GM23248 (cell line): Measurements from ENCODE around the gene PHLDB1. TPM values are rescaled to one million over a fixed set of nuclear protein-coding genes. Genes with fewer than 3 reads are reported as not detected.

Source experiments
- DNase-seq: peaks from one replicate; pipeline ENCODE4 v3.0.0-alpha.2; 2015
- H2AFZ ChIP-seq: fragments of 200-600 bp; sonication (generic); 2 replicates; pipeline ENCODE4 v1.6.1; 2016; ENCODE audit warnings: antibody characterized with exemption
- H3F3A ChIP-seq: fragments of 200-600 bp; sonication (generic); 2 replicates; pipeline ENCODE4 v1.6.1; 2016; ENCODE audit warnings: mild to moderate bottlenecking, antibody characterized with exemption, mixed run types; ENCODE audit not compliant: insufficient read depth
- H3K27ac ChIP-seq: fragments of 200-600 bp; sonication (generic); 2 replicates; pipeline ENCODE4 v1.5.1; 2016; ENCODE audit warnings: mild to moderate bottlenecking
- H3K27me3 ChIP-seq: fragments of 200-600 bp; sonication (generic); replicated peaks from 2 replicates; pipeline ENCODE4 v1.6.1; 2016; ENCODE audit warnings: mild to moderate bottlenecking; ENCODE audit not compliant: insufficient read depth
- H3K36me3 ChIP-seq: fragments of 200-600 bp; sonication (generic); 2 replicates; pipeline ENCODE4 v1.6.1; 2016; ENCODE audit warnings: low read depth, mild to moderate bottlenecking
- H3K4me1 ChIP-seq: fragments of 200-600 bp; sonication (generic); 2 replicates; pipeline ENCODE4 v1.6.1; 2016; ENCODE audit warnings: mild to moderate bottlenecking; ENCODE audit not compliant: insufficient read depth
- H3K4me2 ChIP-seq: fragments of 200-600 bp; sonication (generic); one replicate; pipeline ENCODE4 v1.6.1; 2016; ENCODE audit warnings: mild to moderate bottlenecking; ENCODE audit not compliant: unreplicated experiment
- H3K4me3 ChIP-seq: fragments of 200-600 bp; sonication (generic); 2 replicates; pipeline ENCODE4 v1.5.1; 2016; ENCODE audit warnings: mild to moderate bottlenecking
- H3K79me2 ChIP-seq: fragments of 200-600 bp; sonication (generic); 2 replicates; pipeline ENCODE4 v1.6.1; 2016; ENCODE audit warnings: mild to moderate bottlenecking; ENCODE audit not compliant: insufficient read depth
- H3K9ac ChIP-seq: fragments of 200-600 bp; sonication (generic); 2 replicates; pipeline ENCODE4 v1.6.1; 2016; ENCODE audit warnings: mild to moderate bottlenecking
- H3K9me2 ChIP-seq: fragments of 200-600 bp; sonication (generic); 2 replicates; pipeline ENCODE4 v1.6.1; 2016; ENCODE audit warnings: mixed run types, mild to moderate bottlenecking, moderate library complexity; ENCODE audit not compliant: insufficient read depth
- H3K9me3 ChIP-seq: fragments of 200-600 bp; sonication (generic); one replicate; pipeline ENCODE4 v1.6.1; 2017; ENCODE audit warnings: low read depth
- H4K20me1 ChIP-seq: fragments of 200-600 bp; sonication (generic); 2 replicates; pipeline ENCODE4 v1.6.0; 2016; ENCODE audit not compliant: insufficient read depth
- EZH2 ChIP-seq: fragments of 200-600 bp; sonication (generic); IDR thresholded peaks from 2 replicates; pipeline ENCODE4 v1.6.1; 2018; ENCODE audit warnings: antibody characterized with exemption, mild to moderate bottlenecking; ENCODE audit not compliant: insufficient read depth, poor library complexity, severe bottlenecking
- EZH2phosphoT487 ChIP-seq: fragments of 200-600 bp; sonication (generic); IDR thresholded peaks from 2 replicates; pipeline ENCODE4 v1.6.1; 2018; ENCODE audit warnings: antibody characterized with exemption, moderate library complexity, mild to moderate bottlenecking, low read depth; ENCODE audit not compliant: insufficient read depth
- WGBS, 2 experiments: methylation state at CpG; one replicate each; pipeline ENCODE4 v1.1.6; 2015 to 2017; ENCODE audit warnings: low lambda C conversion rate in 2 of 2, low coverage in 1 of 2; ENCODE audit errors: missing lambda C conversion rate in 2 of 2; 5-methylcytosine and 5-hydroxymethylcytosine counted together
- in situ Hi-C: fragments of 300-500 bp; cut with MboI; formaldehyde crosslinking; loops from 2 replicates; pipeline ENCODE4 v1.15.0; 2020
- polyA plus RNA-seq: library from polyadenylated mRNA; unstranded; fragments of >200 nt; fragmentation: Nextera tagmentation; extraction: Ambion mirVana; gene quantifications from 2 replicates; pipeline ENCODE4 v1.2.1, GENCODE V29; 2016
- total RNA-seq: library from RNA; depleted of rRNA; stranded (reverse); fragments of >200 nt; shearing (Covaris generic); gene quantifications from 2 replicates; pipeline ENCODE4 v1.2.3, GENCODE V29; 2014

PHLDB1 gene
- total and polyA plus RNA-seq, 2 experiments from 2014 or later: 91.7 to 102 TPM

DNA sequence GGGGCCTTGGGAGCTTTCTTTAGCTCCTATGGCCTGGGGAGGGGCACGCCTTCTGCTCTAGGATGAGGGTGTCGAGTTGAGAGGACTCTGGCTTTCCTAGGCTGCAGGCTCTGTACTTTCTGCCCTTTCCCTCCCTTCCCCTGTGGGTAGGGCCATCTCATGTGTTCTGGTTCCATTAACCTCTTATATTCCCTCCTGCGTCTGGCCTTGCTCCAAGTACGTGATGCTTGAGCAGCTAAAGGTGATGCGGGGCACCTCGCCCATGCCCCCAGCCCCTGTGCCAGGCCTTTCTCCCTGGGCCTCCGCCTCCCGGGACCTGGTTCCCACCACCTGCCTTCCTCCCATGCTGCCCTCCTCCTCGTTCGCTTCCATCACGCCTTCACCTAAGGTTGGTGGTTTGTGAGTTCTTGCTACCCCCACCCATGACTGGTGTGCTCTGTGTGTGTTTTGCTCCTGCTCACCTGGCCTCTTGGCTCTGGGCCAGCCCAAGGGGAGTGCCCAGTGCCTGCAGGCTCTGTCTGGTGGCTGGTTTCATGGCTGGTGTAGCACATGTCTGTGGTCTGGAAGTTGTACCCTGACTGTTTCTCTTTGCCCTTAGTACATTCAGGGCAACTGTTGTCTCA is 34.1 kb downstream of the PHLDB1 start:
- H3K9ac ChIP-seq: no peak overlapping the region
- WGBS, 2 experiments: 80 to 89% methylated on average over 11 of the region's 11 CpGs
- no peaks in the 10 kb centered on the region for H4K20me1 ChIP-seq
- no peak overlapping the region for H2AFZ ChIP-seq
- peaks cover 44% of the 10 kb centered on the region for H3K36me3 ChIP-seq
- no peak for DNase-seq
- H3K27ac ChIP-seq: no peak overlapping the region
- no peaks in the 10 kb centered on the region for H3K9me2 ChIP-seq
- H3K79me2 ChIP-seq: peaks cover 77% of the 10 kb centered on the region
- no peak overlapping the region for H3K4me3 ChIP-seq
- no peaks in the 10 kb centered on the region for H3K27me3 ChIP-seq
- in situ Hi-C loops: no loop called here
- TF ChIP-seq EZH2phosphoT487 (no peak), EZH2 (no peak)
- no peaks in the 10 kb centered on the region for H3K9me3 ChIP-seq
- H3F3A ChIP-seq: peaks cover 9% of the 10 kb centered on the region; the same call in 1 of the 2 replicates
- H3K4me1 ChIP-seq: no peaks in the 10 kb centered on the region
- H3K4me2 ChIP-seq: no peak overlapping the region

DNA sequence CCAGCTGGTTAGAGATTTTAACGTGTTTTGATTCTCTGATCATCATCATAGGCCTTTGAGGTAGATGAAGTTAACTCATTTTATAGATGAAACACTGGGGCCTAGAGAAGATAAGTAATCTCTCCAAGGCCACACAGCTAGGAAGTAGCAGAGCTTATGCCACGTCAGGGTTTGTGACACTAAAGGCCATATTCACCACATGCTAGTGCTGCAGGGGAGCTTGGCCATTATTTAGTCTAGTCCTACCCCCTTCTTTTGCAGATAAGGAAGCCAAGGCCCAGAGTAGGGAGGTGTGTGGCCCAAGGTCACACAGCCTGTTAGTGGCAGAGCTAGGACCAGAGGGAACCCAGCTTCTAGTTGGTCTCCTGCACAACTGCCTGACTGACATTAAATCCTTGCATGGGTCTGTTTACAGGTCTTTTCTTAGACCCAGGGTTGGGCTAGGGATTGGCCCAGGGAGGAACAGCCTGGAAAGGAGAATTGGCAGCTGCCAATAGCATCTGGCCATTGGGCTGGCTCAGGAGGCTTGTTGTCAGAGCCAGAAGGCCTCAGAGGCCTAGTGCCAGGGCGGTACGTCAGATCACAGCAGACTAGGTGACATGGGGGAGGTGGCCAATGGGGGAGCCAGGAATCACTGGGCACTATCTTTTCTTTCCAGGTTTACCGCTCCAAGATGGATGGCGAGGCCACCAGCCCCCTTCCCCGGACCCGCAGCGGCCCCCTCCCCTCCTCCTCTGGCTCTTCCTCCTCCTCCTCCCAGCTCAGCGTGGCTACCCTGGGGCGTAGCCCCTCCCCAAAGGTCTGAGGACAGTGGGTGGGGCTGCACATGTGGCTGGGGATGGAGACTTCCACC is 36.0 kb downstream of the PHLDB1 start:
- no peak overlapping the region for H3K27ac ChIP-seq
- peaks cover 42% of the 10 kb centered on the region for H3K36me3 ChIP-seq
- H3K9me3 ChIP-seq: no peaks in the 10 kb centered on the region
- no peak overlapping the region for H2AFZ ChIP-seq
- no peak overlapping the region for H3K9ac ChIP-seq
- H4K20me1 ChIP-seq: no peaks in the 10 kb centered on the region
- DNase-seq: no peak
- H3K27me3 ChIP-seq: no peaks in the 10 kb centered on the region
- in situ Hi-C loops: no loop called here
- whole genome bisulfite sequencing, 2 experiments: 72 to 82% methylated on average over 7 to 11 of the region's 11 CpGs
- TF ChIP-seq EZH2phosphoT487 (no peak), EZH2 (no peak)
- H3K79me2 ChIP-seq: peaks cover 66% of the 10 kb centered on the region
- no peak overlapping the region for H3K4me3 ChIP-seq
- H3F3A ChIP-seq: peaks cover 6% of the 10 kb centered on the region; the same call in 1 of the 2 replicates
- H3K4me2 ChIP-seq: no peak overlapping the region
- no peaks in the 10 kb centered on the region for H3K4me1 ChIP-seq
- H3K9me2 ChIP-seq: no peaks in the 10 kb centered on the region

DNA sequence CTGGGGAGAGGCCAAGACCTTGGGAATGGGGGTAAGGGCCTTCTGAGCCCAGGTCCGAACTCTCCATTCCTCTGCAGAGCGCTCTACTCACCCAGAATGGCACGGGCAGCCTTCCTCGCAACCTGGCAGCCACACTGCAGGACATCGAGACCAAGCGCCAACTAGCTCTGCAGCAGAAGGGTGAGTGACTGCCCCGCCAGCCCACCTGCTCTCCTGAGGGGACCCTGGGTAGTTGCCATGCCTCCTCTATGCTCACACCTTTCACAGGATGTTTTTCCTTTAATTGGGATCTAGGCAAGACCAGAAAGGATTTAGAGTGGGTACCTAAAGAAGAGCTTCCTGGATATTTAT is 36.6 kb downstream of the PHLDB1 start:
- Histone ChIP-seq H3F3A (peaks cover 6% of the 10 kb centered on the region; the same call in 1 of the 2 replicates), H3K4me3 (no peak overlapping the region), H3K27me3 (no peaks in the 10 kb centered on the region), H4K20me1 (no peaks in the 10 kb centered on the region), H2AFZ (no peak overlapping the region), H3K4me1 (no peaks in the 10 kb centered on the region), H3K79me2 (peaks cover 66% of the 10 kb centered on the region), H3K9ac (no peak overlapping the region), H3K27ac (no peak overlapping the region), H3K36me3 (peaks cover 48% of the 10 kb centered on the region), H3K9me2 (no peaks in the 10 kb centered on the region), H3K4me2 (no peak overlapping the region), H3K9me3 (no peaks in the 10 kb centered on the region)
- TF ChIP-seq EZH2phosphoT487 (no peak), EZH2 (no peak)
- in situ Hi-C loops: no loop called here
- 97% methylated on average over 7 of the region's 7 CpGs for WGBS, 2 experiments
- no peak for DNase-seq

DNA sequence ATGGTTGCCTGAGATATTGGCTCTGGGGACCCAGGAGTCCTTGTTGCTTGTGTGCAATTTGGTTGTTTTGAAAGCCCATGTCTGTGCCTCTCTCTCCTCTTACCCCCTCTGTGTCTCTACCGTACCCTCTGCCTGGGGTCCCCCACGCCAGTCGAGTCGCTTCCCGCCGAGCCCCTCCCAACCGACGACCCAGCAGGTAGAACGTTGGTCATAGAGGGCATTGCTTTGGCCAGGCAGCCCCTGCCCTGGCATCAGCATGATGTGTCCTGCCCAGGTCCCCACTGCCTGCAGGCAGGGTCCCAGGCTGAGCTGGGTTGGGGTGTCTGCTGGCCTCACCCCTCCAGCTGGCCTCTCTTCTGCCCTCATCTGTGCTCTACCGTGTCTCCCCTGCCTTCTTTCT is 37.1 kb downstream of the PHLDB1 start:
- H3K27ac ChIP-seq: no peak overlapping the region
- H3K27me3 ChIP-seq: no peaks in the 10 kb centered on the region
- no peak overlapping the region for H3K4me2 ChIP-seq
- H3K9ac ChIP-seq: no peak overlapping the region
- in situ Hi-C loops: no loop called here
- H4K20me1 ChIP-seq: no peaks in the 10 kb centered on the region
- no peak overlapping the region for H3K4me3 ChIP-seq
- H3F3A ChIP-seq: peaks cover 7% of the 10 kb centered on the region; the same call in 1 of the 2 replicates
- H3K9me2 ChIP-seq: no peaks in the 10 kb centered on the region
- no peaks in the 10 kb centered on the region for H3K4me1 ChIP-seq
- 82 to 84% methylated on average over 10 of the region's 10 CpGs for WGBS, 2 experiments
- peaks cover 53% of the 10 kb centered on the region for H3K36me3 ChIP-seq
- no peak for DNase-seq
- H2AFZ ChIP-seq: no peak overlapping the region
- H3K9me3 ChIP-seq: no peaks in the 10 kb centered on the region
- H3K79me2 ChIP-seq: peaks cover 66% of the 10 kb centered on the region
- TF ChIP-seq EZH2phosphoT487: no peak
- TF ChIP-seq EZH2: no peak
